HG02678 (cell line): Measurements from ENCODE around the gene PER2.
"Not testable (repeated sequence)": the region's sequence is repeated elsewhere in the genome, so short reads cannot be mapped to it uniquely, and the experiment has no call there.

Experiments used
- ATAC-seq: cut with Tn5 transposase; IDR thresholded peaks from one replicate; pipeline ENCODE4 v1.9.1; 2021; ENCODE audit warnings: mild to moderate bottlenecking, moderate library complexity; ENCODE audit not compliant: unreplicated experiment

PER2 gene

GRCh38 chr2:238313289-238313990 lies 25.0 kb upstream of the PER2 start:
- ATAC-seq, result no peak

GRCh38 chr2:238310721-238311120 lies 22.3 kb upstream of the PER2 start:
- ATAC-seq, result not testable (repeated sequence)

GRCh38 chr2:238308177-238308576 lies 19.8 kb upstream of the PER2 start:
- no peak for ATAC-seq

GRCh38 chr2:238306672-238306998 lies 18.2 kb upstream of the PER2 start:
- ATAC-seq, result no peak

GRCh38 chr2:238305965-238306671 lies 17.7 kb upstream of the PER2 start:
- ATAC-seq, result no peak

GRCh38 chr2:238305092-238305862 lies 16.9 kb upstream of the PER2 start:
- ATAC-seq, result no peak

- no peak for ATAC-seq
Observed at GRCh38 chr2:238304116-238304515, 15.7 kb upstream of the PER2 start.

GRCh38 chr2:238302751-238303150 lies 14.3 kb upstream of the PER2 start:
- ATAC-seq, result no peak

- ATAC-seq, result no peak
Observed at GRCh38 chr2:238302087-238302486, 13.7 kb upstream of the PER2 start.

GRCh38 chr2:238299803-238300202 lies 11.4 kb upstream of the PER2 start:
- no peak for ATAC-seq

- no peak for ATAC-seq
Observed at GRCh38 chr2:238296638-238297457, 8.4 kb upstream of the PER2 start.

GRCh38 chr2:238295144-238296112 lies 7.0 kb upstream of the PER2 start:
- no peak for ATAC-seq

GRCh38 chr2:238294393-238295143 lies 6.2 kb upstream of the PER2 start:
- ATAC-seq, result no peak

- ATAC-seq, result no peak
Observed at GRCh38 chr2:238294046-238294392, 5.6 kb upstream of the PER2 start.

GRCh38 chr2:238291550-238292281 lies 3.3 kb upstream of the PER2 start:
- ATAC-seq, result no peak

GRCh38 chr2:238290715-238291549 lies 2.5 kb upstream of the PER2 start:
- no peak for ATAC-seq

- ATAC-seq, result no peak
Observed at GRCh38 chr2:238290091-238290509, 1.7 kb upstream of the PER2 start.

- no peak for ATAC-seq
Observed at GRCh38 chr2:238289574-238289973, 1.2 kb upstream of the PER2 start.
